ENCODE data around the gene SMYD3. TPM values are rescaled to one million over a fixed set of nuclear protein-coding genes. Genes with fewer than 3 reads are reported as not detected.
A peak's percentile ranks its signal among the peaks of the same experiment; 100 is the strongest.

SMYD3 gene
- total RNA-seq, 5 donors from 2014 or later (not counting 1 experiment from before 2014, with no cell fraction given) = 17.7 to 37.8 (median 21.9) TPM

DNA sequence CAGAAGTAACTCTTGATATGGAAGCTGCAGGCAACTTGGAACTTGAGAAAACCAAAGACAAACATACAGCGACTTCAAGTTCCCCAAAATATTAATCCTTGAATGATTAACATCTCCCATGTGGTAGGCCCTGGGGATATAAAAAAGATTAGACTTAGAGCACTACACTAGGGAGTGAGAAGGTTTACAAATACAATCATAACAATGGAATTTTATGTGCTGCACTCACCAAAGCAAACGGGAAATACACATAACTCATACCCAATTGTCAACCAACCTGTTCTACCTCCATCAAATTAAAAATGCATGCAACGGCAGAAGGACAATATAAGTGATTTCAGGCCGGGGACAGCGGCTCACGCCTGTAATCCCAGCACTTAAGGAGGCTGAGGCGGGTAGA, 3.7 kb downstream of the SMYD3 start:
- Histone ChIP-seq H3K36me3 (ENCODE audit: control insufficient read depth in 2 of 2, extremely low read depth in 1 of 2, insufficient read depth in 1 of 2, low read length in 1 of 2) (no peaks in the 10 kb centered on the region), H3K27me3 (replicated peaks in 1 of 2; ENCODE audit: control insufficient read depth in 2 of 2, extremely low read depth in 1 of 2, insufficient read depth in 2 of 2, low read length in 1 of 2) (no peaks in the 10 kb centered on the region), H3K9me3 (no peaks in the 10 kb centered on the region), H3K4me1 (ENCODE audit: control insufficient read depth in 1 of 2, extremely low read depth in 1 of 2, insufficient read depth in 2 of 2, low read length in 2 of 2) (peaks cover 0 to 16% of the 10 kb centered on the region in 2 experiments), H3K27ac (ENCODE audit: low read length) (no peak overlapping the region), H3K4me3 (ENCODE audit: control insufficient read depth in 1 of 2, extremely low read depth in 1 of 2, low read length in 1 of 2) (no peak overlapping the region)
- no peak overlapping the region for H3K27ac Mint-ChIP-seq
- no peak for DNase-seq
- ATAC-seq (replicated peaks in 1 of 4) = no peak
- 80% methylated on average over 1 of the region's 7 CpGs for WGBS (ENCODE audit: insufficient coverage)
- no peaks in the 10 kb centered on the region for H3K27me3 Mint-ChIP-seq
- no peak overlapping the region for H3K4me3 Mint-ChIP-seq
- H3K4me1 Mint-ChIP-seq = peaks cover 26 to 38% (median 31%) of the 10 kb centered on the region in 3 donors
- ChIA-PET CTCF (no interaction called here), POLR2A (no interaction called here)
- H3K36me3 Mint-ChIP-seq = no peaks in the 10 kb centered on the region
- H3K9me3 Mint-ChIP-seq = no peaks in the 10 kb centered on the region

DNA sequence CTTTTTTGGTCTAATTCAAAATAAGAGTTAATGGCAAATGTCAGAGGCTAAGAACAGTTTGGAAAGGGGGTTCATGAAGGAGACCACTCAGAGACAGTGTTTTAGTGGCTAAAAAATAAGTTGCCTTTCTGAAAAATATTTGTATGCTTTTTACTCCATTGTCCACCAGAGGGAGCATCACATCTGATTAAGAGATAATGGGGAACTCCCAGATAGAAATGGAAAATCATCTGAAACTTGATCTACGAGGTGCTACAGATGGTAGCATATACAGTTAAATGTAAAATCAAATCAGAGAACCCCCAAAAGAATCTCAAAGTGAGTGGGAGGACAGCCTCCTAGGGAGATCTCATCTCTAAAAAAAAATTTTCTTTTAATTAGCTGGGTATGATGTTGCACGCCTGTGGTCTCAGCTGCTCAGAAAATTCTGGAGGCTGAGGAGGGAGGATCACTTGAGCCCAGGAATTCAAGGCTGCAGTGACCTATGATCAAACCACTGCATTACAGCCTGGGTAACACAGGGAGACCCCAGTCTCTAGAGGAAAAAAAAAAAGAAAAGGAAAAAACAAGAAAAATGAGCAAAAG, 9.7 kb downstream of the SMYD3 start:
- WGBS (ENCODE audit: insufficient coverage) = no CpG with 5 or more reads among the region's 2 CpGs
- Mint-ChIP-seq H3K27me3 (no peaks in the 10 kb centered on the region), H3K4me3 (no peak overlapping the region), H3K36me3 (no peaks in the 10 kb centered on the region), H3K4me1 (peaks cover 5 to 23% (median 19%) of the 10 kb centered on the region in 3 donors), H3K27ac (no peak overlapping the region), H3K9me3 (no peaks in the 10 kb centered on the region)
- peak in 3 of 4 experiments; percentile 49 to 75 (median 58) for ATAC-seq (replicated peaks in 1 of 4)
- POLR2A ChIA-PET = interaction anchor here in 1 of 2 donors (0.7 kb wide), 1 partner anchor 9 kb away, joined by 15 read pairs; the partner anchor contains the start of gene SMYD3
- H3K27me3 ChIP-seq (replicated peaks in 1 of 2; ENCODE audit: control insufficient read depth in 2 of 2, extremely low read depth in 1 of 2, insufficient read depth in 2 of 2, low read length in 1 of 2) = no peaks in the 10 kb centered on the region
- H3K4me1 ChIP-seq (ENCODE audit: control insufficient read depth in 1 of 2, extremely low read depth in 1 of 2, insufficient read depth in 2 of 2, low read length in 2 of 2) = no peaks in the 10 kb centered on the region
- H3K36me3 ChIP-seq (ENCODE audit: control insufficient read depth in 2 of 2, extremely low read depth in 1 of 2, insufficient read depth in 1 of 2, low read length in 1 of 2) = no peaks in the 10 kb centered on the region
- CTCF ChIA-PET = interaction anchor here (0.7 to 2.2 kb wide), 6 partner anchors 10 to 227 kb away, joined by 3 to 15 read pairs (median 4); partner anchors contain the start of genes SCCPDH (in 1 of the 2) and SMYD3 (in 1 of the 2)
- no peaks in the 10 kb centered on the region for H3K9me3 ChIP-seq
- H3K4me3 ChIP-seq (ENCODE audit: control insufficient read depth in 1 of 2, extremely low read depth in 1 of 2, low read length in 1 of 2) = no peak overlapping the region
- no peak overlapping the region for H3K27ac ChIP-seq (ENCODE audit: low read length)
- peak in 7 of 35 experiments; percentile 13 to 84 (median 30) for DNase-seq

DNA sequence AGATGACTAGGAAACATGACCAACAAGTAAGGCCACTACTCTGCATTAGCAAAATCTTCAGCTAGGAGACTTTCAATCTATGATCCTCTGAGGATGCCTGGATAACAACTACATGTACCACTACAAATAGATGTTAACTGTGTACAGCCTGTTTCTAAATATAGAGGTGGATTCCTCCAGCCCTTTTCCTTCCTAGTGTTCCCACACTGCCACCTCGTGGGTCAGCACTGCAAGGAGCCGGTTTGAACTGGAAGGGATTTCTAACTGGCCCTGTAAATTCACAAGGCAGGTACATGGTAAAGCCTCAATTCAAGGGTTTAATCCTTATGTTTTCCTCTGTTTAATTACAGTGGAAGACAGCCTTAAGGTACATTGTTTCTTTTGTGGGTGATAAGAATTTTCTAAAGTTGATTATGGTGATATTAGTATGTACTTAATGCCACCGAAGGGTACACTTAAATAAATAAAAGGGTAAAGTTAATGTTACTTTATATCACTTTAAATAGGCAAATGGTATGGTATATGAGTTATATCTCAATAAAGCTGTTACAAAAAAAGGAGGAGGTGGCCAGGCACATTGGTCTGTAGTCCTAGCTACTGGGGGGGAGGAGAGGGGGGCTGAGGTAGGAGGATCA, 14.4 kb downstream of the SMYD3 start:
- Mint-ChIP-seq H3K9me3 (no peaks in the 10 kb centered on the region), H3K27me3 (no peaks in the 10 kb centered on the region), H3K4me1 (peaks cover 4 to 32% (median 10%) of the 10 kb centered on the region in 3 donors), H3K4me3 (no peak overlapping the region), H3K36me3 (peaks cover 5% of the 10 kb centered on the region), H3K27ac (no peak overlapping the region)
- POLR2A ChIA-PET = no interaction called here
- ATAC-seq (replicated peaks in 1 of 4) (no peak), DNase-seq (peak in 6 of 35 experiments; percentile 5 to 31 (median 19))
- Histone ChIP-seq H3K27ac (ENCODE audit: low read length) (no peak overlapping the region), H3K36me3 (ENCODE audit: control insufficient read depth in 2 of 2, extremely low read depth in 1 of 2, insufficient read depth in 1 of 2, low read length in 1 of 2) (no peaks in the 10 kb centered on the region), H3K4me1 (ENCODE audit: control insufficient read depth in 1 of 2, extremely low read depth in 1 of 2, insufficient read depth in 2 of 2, low read length in 2 of 2) (no peaks in the 10 kb centered on the region), H3K4me3 (ENCODE audit: control insufficient read depth in 1 of 2, extremely low read depth in 1 of 2, low read length in 1 of 2) (no peak overlapping the region), H3K27me3 (replicated peaks in 1 of 2; ENCODE audit: control insufficient read depth in 2 of 2, extremely low read depth in 1 of 2, insufficient read depth in 2 of 2, low read length in 1 of 2) (no peaks in the 10 kb centered on the region), H3K9me3 (no peaks in the 10 kb centered on the region)
- no CpG with 5 or more reads among the region's 3 CpGs for WGBS (ENCODE audit: insufficient coverage)
- CTCF ChIA-PET = interaction anchor here in 1 of 2 donors (0.6 kb wide), 1 partner anchor 407 kb away, joined by 4 read pairs; no protein-coding TSS in a partner anchor

DNA sequence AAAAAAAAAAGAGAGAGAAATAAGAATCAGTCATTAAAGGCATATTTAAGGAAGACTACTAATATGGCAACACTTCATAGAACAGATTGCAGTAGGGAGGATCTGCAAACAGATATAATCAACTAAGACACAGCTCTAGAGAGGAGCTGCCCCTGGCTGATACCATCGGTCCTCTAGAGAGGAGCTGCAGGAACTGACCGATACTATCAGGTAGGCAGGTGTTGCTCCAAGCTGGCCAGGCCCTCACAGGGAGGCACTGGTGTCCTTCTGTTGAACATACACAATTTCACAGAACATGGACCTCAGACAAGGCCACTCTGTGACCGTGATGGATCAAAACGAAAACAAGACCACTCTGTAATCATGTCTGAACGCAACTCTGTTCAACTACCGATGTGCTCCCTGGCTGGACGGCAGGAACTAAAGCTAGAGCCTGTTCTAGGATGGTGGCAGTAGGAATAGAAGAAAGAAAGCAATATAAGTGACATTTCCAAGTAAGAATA, 15.5 kb downstream of the SMYD3 start:
- H3K9me3 Mint-ChIP-seq = no peaks in the 10 kb centered on the region
- no peak overlapping the region for H3K4me3 Mint-ChIP-seq
- H3K4me1 Mint-ChIP-seq = peaks cover 4 to 27% (median 12%) of the 10 kb centered on the region in 3 donors
- WGBS (ENCODE audit: insufficient coverage) = 94% methylated on average over 6 of the region's 7 CpGs
- no peak overlapping the region for H3K27ac ChIP-seq (ENCODE audit: low read length)
- no peaks in the 10 kb centered on the region for H3K9me3 ChIP-seq
- POLR2A ChIA-PET = no interaction called here
- no peaks in the 10 kb centered on the region for H3K4me1 ChIP-seq (ENCODE audit: control insufficient read depth in 1 of 2, extremely low read depth in 1 of 2, insufficient read depth in 2 of 2, low read length in 2 of 2)
- no peaks in the 10 kb centered on the region for H3K27me3 ChIP-seq (replicated peaks in 1 of 2; ENCODE audit: control insufficient read depth in 2 of 2, extremely low read depth in 1 of 2, insufficient read depth in 2 of 2, low read length in 1 of 2)
- H3K36me3 ChIP-seq (ENCODE audit: control insufficient read depth in 2 of 2, extremely low read depth in 1 of 2, insufficient read depth in 1 of 2, low read length in 1 of 2) = no peaks in the 10 kb centered on the region
- H3K4me3 ChIP-seq (ENCODE audit: control insufficient read depth in 1 of 2, extremely low read depth in 1 of 2, low read length in 1 of 2) = no peak overlapping the region
- H3K27ac Mint-ChIP-seq = no peak overlapping the region
- H3K36me3 Mint-ChIP-seq = peaks cover 5% of the 10 kb centered on the region
- CTCF ChIA-PET = interaction anchor here (0.5 to 0.7 kb wide), 3 partner anchors 16 to 218 kb away, joined by 3 to 5 read pairs (median 4); no protein-coding TSS in a partner anchor
- H3K27me3 Mint-ChIP-seq = no peaks in the 10 kb centered on the region
- no peak for DNase-seq
- no peak for ATAC-seq (replicated peaks in 1 of 4)

DNA sequence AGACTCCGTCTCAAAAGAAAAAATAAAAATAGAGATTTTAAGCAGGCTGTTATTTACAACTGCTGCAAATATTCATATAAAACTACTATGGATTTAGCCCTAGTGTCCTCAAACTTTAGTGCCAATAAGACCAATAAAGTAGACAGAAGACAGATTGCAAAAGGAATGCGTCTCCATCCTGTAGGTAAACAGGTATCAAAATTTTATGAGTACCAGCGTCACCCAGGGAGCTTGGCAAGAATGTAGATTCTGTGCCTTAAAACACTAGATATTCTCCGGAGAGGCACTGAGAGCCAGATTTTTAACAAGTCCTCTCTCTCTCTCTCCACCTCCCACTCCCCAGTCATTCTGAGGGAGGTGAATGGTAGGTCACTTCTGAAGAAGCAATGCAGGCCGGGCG, 18.4 kb downstream of the SMYD3 start:
- no peaks in the 10 kb centered on the region for H3K9me3 Mint-ChIP-seq
- no peak for DNase-seq
- CTCF ChIA-PET = interaction anchor here in 1 of 2 donors (1.8 kb wide), 1 partner anchor 10 kb away, joined by 6 read pairs; no protein-coding TSS in a partner anchor
- H3K27me3 Mint-ChIP-seq = no peaks in the 10 kb centered on the region
- WGBS (ENCODE audit: insufficient coverage) = 100% methylated on average over 1 of the region's 6 CpGs
- no peaks in the 10 kb centered on the region for H3K27me3 ChIP-seq (replicated peaks in 1 of 2; ENCODE audit: control insufficient read depth in 2 of 2, extremely low read depth in 1 of 2, insufficient read depth in 2 of 2, low read length in 1 of 2)
- H3K36me3 ChIP-seq (ENCODE audit: control insufficient read depth in 2 of 2, extremely low read depth in 1 of 2, insufficient read depth in 1 of 2, low read length in 1 of 2) = no peaks in the 10 kb centered on the region
- ATAC-seq (replicated peaks in 1 of 4) = no peak
- no peak overlapping the region for H3K4me3 Mint-ChIP-seq
- H3K27ac Mint-ChIP-seq = no peak overlapping the region
- H3K4me1 ChIP-seq (ENCODE audit: control insufficient read depth in 1 of 2, extremely low read depth in 1 of 2, insufficient read depth in 2 of 2, low read length in 2 of 2) = no peaks in the 10 kb centered on the region
- POLR2A ChIA-PET = no interaction called here
- H3K4me3 ChIP-seq (ENCODE audit: control insufficient read depth in 1 of 2, extremely low read depth in 1 of 2, low read length in 1 of 2) = no peak overlapping the region
- H3K4me1 Mint-ChIP-seq = peaks cover 12 to 31% (median 14%) of the 10 kb centered on the region in 3 donors
- peaks cover 5% of the 10 kb centered on the region for H3K36me3 Mint-ChIP-seq
- H3K9me3 ChIP-seq = no peaks in the 10 kb centered on the region
- no peak overlapping the region for H3K27ac ChIP-seq (ENCODE audit: low read length)

DNA sequence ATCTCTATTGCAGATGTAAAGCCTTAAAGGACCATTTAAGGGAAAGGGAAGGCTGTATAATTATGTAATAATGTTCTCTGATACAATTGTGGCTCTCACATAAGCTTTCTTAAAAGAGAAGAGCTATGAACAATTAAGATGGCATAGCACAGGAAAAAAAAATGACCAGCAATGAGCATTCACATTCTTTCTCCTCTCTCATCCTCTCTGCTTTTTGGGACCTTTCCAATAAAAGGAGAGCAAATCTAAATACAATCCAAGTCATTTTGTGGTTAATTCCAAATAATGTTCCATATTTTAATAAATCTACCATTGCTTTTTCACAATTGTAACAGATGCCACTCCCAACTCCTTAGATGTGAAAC, 23.5 kb downstream of the SMYD3 start:
- DNase-seq = no peak
- H3K27me3 Mint-ChIP-seq = no peaks in the 10 kb centered on the region
- Histone ChIP-seq H3K36me3 (ENCODE audit: control insufficient read depth in 2 of 2, extremely low read depth in 1 of 2, insufficient read depth in 1 of 2, low read length in 1 of 2) (no peaks in the 10 kb centered on the region), H3K4me1 (ENCODE audit: control insufficient read depth in 1 of 2, extremely low read depth in 1 of 2, insufficient read depth in 2 of 2, low read length in 2 of 2) (no peaks in the 10 kb centered on the region), H3K27me3 (replicated peaks in 1 of 2; ENCODE audit: control insufficient read depth in 2 of 2, extremely low read depth in 1 of 2, insufficient read depth in 2 of 2, low read length in 1 of 2) (no peaks in the 10 kb centered on the region), H3K4me3 (ENCODE audit: control insufficient read depth in 1 of 2, extremely low read depth in 1 of 2, low read length in 1 of 2) (no peak overlapping the region), H3K9me3 (no peaks in the 10 kb centered on the region), H3K27ac (ENCODE audit: low read length) (no peak overlapping the region)
- CTCF ChIA-PET = interaction anchor here in 1 of 2 donors (0.6 kb wide), 2 partner anchors 109 to 212 kb away, joined by 3 to 4 read pairs; no protein-coding TSS in a partner anchor
- no peaks in the 10 kb centered on the region for H3K9me3 Mint-ChIP-seq
- POLR2A ChIA-PET = no interaction called here
- H3K27ac Mint-ChIP-seq = no peak overlapping the region
- peak overlapping the region in 1 of 3 donors; percentile 36 for H3K4me3 Mint-ChIP-seq
- peaks cover 5% of the 10 kb centered on the region for H3K36me3 Mint-ChIP-seq
- no peak for ATAC-seq (replicated peaks in 1 of 4)
- peaks cover 21 to 39% (median 33%) of the 10 kb centered on the region in 3 donors for H3K4me1 Mint-ChIP-seq
